Lower lobe of right lung (tissue), 2 donors: Measurements from ENCODE around the gene EXOC1. TPM values are rescaled to one million over a fixed set of nuclear protein-coding genes. Genes with fewer than 3 reads are reported as not detected.

Source experiments
- ATAC-seq, 2 donors: fragments of 200-7000 bp; cut with Tn5 transposase; one replicate each; pipeline ENCODE4 v1.9.1; 2020 to 2022; ENCODE audit warnings: mild to moderate bottlenecking in 2 of 2, moderate library complexity in 2 of 2
- DNase-seq: peaks from one replicate; pipeline ENCODE4 v3.0.0-alpha.2; 2020
- H3K27ac ChIP-seq: fragments of 200-600 bp; one replicate; pipeline ENCODE4 v1.8.0; 2022
- H3K27me3 ChIP-seq: fragments of 200-600 bp; one replicate; pipeline ENCODE4 v1.8.0; 2022; ENCODE audit warnings: low read depth
- H3K36me3 ChIP-seq: fragments of 200-600 bp; one replicate; pipeline ENCODE4 v1.8.0; 2022; ENCODE audit warnings: mild to moderate bottlenecking
- H3K4me1 ChIP-seq: fragments of 200-600 bp; one replicate; pipeline ENCODE4 v1.8.0; 2022
- H3K4me3 ChIP-seq: fragments of 200-600 bp; one replicate; pipeline ENCODE4 v1.8.0; 2022; ENCODE audit warnings: mild to moderate bottlenecking
- H3K9me3 ChIP-seq: fragments of 200-600 bp; one replicate; pipeline ENCODE4 v1.8.0; 2022
- intact Hi-C: fragments of 100-400 bp; cut with DNase I; formaldehyde crosslinking; loops from one replicate; pipeline ENCODE4 v1.11.0; 2022
- total RNA-seq: library from RNA; stranded (reverse); fragmentation: NEBNext Ultra II Directional; extraction: Animal tissue kit (Norgen Biotek cat#: 25700); gene quantifications from one replicate; pipeline ENCODE4 v1.2.1, GENCODE V29; 2021
- TF ChIP-seq, protein P1 (sequence below): fragments of 200-600 bp; IDR thresholded peaks from one replicate; pipeline ENCODE4 v1.8.0; 2022; ENCODE audit warnings: antibody characterized with exemption, mild to moderate bottlenecking
- donor health status: DM: no; HTN: yes; CAD: no; lungs with severe emphysema.

Gene EXOC1
- total RNA-seq, 1 donor from 2014 or later, result 35.9 TPM

DNA sequence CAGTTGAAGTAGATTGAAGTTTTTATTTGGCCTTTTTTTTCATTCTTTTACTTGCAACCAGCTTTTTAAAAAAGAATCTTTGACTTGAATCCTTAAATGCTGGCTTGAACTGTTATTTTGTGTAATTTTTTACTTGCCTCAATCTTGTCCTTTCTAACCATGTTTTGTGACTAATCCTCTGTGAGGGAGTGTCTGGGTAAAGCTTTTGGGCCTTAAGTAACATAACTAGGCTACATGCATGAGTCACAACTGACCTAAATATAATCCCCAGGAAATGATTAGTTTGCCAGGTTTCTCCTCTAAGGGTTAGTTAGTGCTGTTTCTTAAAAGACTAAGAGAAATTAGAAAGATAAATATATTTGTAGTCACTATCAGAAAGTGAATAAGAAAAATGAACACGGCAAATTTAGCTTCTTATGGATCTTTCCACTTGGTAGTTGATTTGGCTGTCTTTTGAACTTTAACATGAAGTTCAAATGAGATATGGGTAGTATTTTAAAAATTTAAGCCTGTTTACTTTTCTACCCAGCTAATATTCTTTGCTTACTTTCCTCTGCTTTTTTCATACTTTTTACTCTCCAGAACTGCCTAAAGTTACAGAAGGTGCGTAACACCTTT lies 13.0 kb downstream of the EXOC1 start:
- Histone ChIP-seq H3K27ac (peak overlapping the region; percentile 47), H3K9me3 (no peaks in the 10 kb centered on the region), H3K36me3 (peaks cover 71% of the 10 kb centered on the region)

DNA sequence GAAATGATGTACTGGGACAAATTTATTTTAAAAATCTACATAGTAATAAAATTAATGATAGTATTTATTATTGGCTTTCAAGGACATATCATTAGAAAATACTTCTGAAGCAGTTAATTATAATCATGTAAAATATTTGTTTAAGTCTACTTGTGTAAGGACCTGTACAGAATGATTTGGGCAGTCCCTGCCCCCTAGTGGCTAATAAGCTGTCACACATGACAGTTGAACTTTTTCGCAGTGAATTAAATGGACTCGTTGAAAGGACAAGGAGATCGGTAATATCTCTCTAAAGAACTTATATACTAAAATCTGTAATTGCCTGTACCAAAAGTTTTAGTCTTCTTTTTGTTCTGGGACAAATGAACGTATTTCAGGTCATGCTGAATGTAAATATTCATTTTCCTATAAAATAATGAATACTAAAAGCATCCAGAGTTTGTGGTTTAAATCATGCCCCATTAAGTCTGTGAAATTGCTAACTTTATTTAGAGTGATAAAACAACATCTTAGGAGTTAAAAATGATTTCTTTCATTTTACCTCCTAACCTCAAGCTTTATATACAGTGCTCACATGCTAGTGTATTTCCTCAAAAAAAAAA lies 13.6 kb downstream of the EXOC1 start:
- ATAC-seq, result peak; percentile 84 to 94
- Histone ChIP-seq H3K27me3 (no peaks in the 10 kb centered on the region), H3K27ac (peak overlapping the region; percentile 47), H3K4me1 (peaks cover 27% of the 10 kb centered on the region), H3K36me3 (peaks cover 73% of the 10 kb centered on the region), H3K9me3 (no peaks in the 10 kb centered on the region), H3K4me3 (no peak overlapping the region)
- intact Hi-C loops, result no loop called here
- TF ChIP-seq, protein P1, sequence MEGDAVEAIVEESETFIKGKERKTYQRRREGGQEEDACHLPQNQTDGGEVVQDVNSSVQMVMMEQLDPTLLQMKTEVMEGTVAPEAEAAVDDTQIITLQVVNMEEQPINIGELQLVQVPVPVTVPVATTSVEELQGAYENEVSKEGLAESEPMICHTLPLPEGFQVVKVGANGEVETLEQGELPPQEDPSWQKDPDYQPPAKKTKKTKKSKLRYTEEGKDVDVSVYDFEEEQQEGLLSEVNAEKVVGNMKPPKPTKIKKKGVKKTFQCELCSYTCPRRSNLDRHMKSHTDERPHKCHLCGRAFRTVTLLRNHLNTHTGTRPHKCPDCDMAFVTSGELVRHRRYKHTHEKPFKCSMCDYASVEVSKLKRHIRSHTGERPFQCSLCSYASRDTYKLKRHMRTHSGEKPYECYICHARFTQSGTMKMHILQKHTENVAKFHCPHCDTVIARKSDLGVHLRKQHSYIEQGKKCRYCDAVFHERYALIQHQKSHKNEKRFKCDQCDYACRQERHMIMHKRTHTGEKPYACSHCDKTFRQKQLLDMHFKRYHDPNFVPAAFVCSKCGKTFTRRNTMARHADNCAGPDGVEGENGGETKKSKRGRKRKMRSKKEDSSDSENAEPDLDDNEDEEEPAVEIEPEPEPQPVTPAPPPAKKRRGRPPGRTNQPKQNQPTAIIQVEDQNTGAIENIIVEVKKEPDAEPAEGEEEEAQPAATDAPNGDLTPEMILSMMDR, result peak; percentile 84
- DNase-seq, result no peak

More for the DNA sequence above, 13.0 kb downstream of the EXOC1 start:
- DNase-seq (no peak), ATAC-seq (peak; percentile 82 to 94)
- Histone ChIP-seq H3K4me1 (peaks cover 27% of the 10 kb centered on the region), H3K27me3 (no peaks in the 10 kb centered on the region), H3K4me3 (no peak overlapping the region)
- intact Hi-C loops, result no loop called here
- TF ChIP-seq, protein P1, result no peak

DNA sequence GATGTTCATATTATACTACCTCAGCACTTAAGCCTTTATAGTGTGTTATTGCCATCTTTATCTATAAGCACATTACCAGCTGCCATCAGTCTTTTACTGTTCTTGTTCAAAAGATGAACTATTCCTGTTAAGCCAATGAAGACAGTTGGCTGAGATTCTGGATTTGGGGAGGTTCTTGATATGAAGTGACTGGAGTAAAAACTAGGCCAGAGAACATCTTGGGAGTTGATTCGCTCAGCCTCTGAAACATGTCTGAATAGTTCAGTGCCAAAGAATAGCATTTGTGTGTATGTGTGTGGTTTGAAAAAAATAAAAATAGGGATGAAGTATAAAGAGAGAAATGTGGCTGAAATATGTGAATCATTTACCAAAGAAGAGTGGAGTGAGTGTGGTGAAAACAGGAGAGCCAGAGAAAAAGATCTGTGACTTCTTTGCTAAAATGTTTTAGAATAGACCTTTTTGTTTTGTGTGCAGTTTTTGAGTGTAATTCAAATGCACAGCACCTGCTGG lies 15.2 kb downstream of the EXOC1 start:
- DNase-seq, result no peak
- Histone ChIP-seq H3K4me3 (no peak overlapping the region), H3K4me1 (peaks cover 27% of the 10 kb centered on the region), H3K36me3 (peaks cover 74% of the 10 kb centered on the region), H3K9me3 (no peaks in the 10 kb centered on the region), H3K27me3 (no peaks in the 10 kb centered on the region), H3K27ac (no peak overlapping the region)
- intact Hi-C loops, result no loop called here
- no peak for ATAC-seq
- TF ChIP-seq, protein P1, result no peak

DNA sequence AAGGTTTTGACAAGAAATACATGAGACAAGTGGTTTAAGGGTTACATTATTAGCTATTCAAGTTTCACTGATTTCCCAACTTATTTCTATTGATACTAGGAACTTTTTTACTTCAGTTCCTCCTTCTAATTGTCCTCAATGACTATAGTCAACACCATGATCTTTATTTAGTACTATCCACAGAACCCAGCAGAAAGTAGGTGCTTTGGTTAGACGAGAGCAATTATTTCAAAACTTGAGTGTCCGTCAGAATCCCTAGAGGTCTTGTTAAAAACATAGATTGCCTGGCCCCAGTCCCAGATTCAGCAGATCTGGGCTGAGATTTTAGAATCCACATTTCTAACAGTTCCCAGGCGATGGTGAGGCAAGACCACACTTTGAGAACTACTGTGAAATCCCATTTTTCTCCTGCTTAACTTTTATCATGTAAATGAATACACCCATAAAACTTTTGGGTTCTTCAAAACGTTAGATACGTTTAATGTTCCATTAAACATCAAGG lies 17.9 kb downstream of the EXOC1 start:
- Histone ChIP-seq H3K27ac (no peak overlapping the region), H3K4me3 (no peak overlapping the region), H3K36me3 (peaks cover 82% of the 10 kb centered on the region), H3K4me1 (peaks cover 13% of the 10 kb centered on the region), H3K9me3 (no peaks in the 10 kb centered on the region), H3K27me3 (no peaks in the 10 kb centered on the region)
- peak; percentile 46 to 65 for ATAC-seq
- TF ChIP-seq, protein P1, result no peak
- DNase-seq, result no peak
- intact Hi-C loops, result no loop called here

DNA sequence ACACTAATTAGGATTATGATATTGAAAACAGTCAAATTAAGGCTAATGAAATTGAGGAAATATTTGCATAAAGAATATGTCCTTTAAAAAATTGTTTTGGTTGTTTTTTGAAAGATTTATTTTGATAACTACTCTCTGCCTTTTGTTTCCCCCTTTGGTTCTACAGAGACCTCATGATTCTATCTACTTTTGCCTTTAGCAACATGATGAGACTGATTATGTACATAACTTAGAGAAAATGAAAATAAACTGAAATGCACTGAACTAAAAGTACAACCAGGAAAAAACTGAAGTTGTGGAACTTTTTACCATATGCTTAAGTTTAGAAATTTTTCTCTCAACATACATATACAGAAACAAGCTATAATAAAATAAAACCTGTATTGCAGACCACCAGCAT lies 21.4 kb downstream of the EXOC1 start:
- Histone ChIP-seq H3K9me3 (no peaks in the 10 kb centered on the region), H3K4me1 (no peaks in the 10 kb centered on the region), H3K4me3 (no peak overlapping the region), H3K27ac (no peak overlapping the region), H3K27me3 (no peaks in the 10 kb centered on the region), H3K36me3 (peaks cover 88% of the 10 kb centered on the region)
- DNase-seq (no peak), ATAC-seq (no peak)
- intact Hi-C loops, result no loop called here
- TF ChIP-seq, protein P1, result no peak
